Panc1 (cell line): ENCODE results near the gene ANXA6.

Source experiments
- TF ChIP-seq, protein P1 (sequence below), 2 experiments: IDR thresholded peaks; 2 replicates each; pipeline ENCODE4 v1.6.1; 2011 to 2012; ENCODE audit warnings: low read depth in 2 of 2, control low read depth in 1 of 2, low read length in 1 of 2, mild to moderate bottlenecking in 1 of 2, moderate library complexity in 1 of 2; ENCODE audit not compliant: insufficient read depth in 1 of 2
- TF ChIP-seq, protein P2 (sequence below): fragments of 450-650 bp; IDR thresholded peaks from 2 replicates; pipeline ENCODE4 v1.5.1; 2017; ENCODE audit warnings: mild to moderate bottlenecking

DNA sequence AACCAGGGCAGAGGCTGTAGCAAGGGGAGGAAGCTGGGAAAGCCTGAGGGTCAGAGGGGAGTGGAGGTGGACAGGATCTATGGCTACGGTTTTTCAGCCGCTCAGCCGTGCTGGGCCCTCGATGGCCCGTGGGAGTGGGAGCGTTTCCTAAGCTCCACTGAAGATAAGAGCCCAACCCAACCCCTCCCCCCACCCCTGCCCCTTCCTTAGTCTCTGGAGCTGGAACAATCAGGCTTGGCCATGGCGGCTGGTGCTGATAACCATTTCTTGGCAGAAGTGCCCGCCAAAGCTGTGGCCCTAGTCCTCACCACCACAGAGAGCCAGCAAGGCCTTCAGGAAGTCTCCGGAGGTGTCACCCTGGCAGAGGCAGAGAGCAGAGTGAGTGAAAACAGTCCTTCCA is 56.4 kb downstream of the ANXA6 start:
- TF ChIP-seq, protein P1, sequence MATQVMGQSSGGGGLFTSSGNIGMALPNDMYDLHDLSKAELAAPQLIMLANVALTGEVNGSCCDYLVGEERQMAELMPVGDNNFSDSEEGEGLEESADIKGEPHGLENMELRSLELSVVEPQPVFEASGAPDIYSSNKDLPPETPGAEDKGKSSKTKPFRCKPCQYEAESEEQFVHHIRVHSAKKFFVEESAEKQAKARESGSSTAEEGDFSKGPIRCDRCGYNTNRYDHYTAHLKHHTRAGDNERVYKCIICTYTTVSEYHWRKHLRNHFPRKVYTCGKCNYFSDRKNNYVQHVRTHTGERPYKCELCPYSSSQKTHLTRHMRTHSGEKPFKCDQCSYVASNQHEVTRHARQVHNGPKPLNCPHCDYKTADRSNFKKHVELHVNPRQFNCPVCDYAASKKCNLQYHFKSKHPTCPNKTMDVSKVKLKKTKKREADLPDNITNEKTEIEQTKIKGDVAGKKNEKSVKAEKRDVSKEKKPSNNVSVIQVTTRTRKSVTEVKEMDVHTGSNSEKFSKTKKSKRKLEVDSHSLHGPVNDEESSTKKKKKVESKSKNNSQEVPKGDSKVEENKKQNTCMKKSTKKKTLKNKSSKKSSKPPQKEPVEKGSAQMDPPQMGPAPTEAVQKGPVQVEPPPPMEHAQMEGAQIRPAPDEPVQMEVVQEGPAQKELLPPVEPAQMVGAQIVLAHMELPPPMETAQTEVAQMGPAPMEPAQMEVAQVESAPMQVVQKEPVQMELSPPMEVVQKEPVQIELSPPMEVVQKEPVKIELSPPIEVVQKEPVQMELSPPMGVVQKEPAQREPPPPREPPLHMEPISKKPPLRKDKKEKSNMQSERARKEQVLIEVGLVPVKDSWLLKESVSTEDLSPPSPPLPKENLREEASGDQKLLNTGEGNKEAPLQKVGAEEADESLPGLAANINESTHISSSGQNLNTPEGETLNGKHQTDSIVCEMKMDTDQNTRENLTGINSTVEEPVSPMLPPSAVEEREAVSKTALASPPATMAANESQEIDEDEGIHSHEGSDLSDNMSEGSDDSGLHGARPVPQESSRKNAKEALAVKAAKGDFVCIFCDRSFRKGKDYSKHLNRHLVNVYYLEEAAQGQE (IDR thresholded peaks at IDR 0.05; ENCODE audit: insufficient read depth in 1 of 2, low read depth in 2 of 2, low read length in 1 of 2): no peak
- TF ChIP-seq, protein P2, sequence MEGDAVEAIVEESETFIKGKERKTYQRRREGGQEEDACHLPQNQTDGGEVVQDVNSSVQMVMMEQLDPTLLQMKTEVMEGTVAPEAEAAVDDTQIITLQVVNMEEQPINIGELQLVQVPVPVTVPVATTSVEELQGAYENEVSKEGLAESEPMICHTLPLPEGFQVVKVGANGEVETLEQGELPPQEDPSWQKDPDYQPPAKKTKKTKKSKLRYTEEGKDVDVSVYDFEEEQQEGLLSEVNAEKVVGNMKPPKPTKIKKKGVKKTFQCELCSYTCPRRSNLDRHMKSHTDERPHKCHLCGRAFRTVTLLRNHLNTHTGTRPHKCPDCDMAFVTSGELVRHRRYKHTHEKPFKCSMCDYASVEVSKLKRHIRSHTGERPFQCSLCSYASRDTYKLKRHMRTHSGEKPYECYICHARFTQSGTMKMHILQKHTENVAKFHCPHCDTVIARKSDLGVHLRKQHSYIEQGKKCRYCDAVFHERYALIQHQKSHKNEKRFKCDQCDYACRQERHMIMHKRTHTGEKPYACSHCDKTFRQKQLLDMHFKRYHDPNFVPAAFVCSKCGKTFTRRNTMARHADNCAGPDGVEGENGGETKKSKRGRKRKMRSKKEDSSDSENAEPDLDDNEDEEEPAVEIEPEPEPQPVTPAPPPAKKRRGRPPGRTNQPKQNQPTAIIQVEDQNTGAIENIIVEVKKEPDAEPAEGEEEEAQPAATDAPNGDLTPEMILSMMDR: no peak
